Panc1 (cell line): ENCODE results near the gene TPRG1. TPM values are rescaled to one million over a fixed set of nuclear protein-coding genes. Genes with fewer than 3 reads are reported as not detected.

Experiments
- ATAC-seq: fragments of 200-7000 bp; cut with Tn5 transposase; 2 replicates; pipeline ENCODE4 v1.9.1; 2020; ENCODE audit warnings: mild to moderate bottlenecking, moderate library complexity
- BruUV-seq: library from RNA; stranded (reverse); fragments of 400-500 nt; replicated peaks from 2 replicates; lab custom pipeline; 2021; lab: Mats Ljungman, UMichigan
- CTCF ChIA-PET: fragments of 300-600 bp; sonication (Branson Sonifier 250); formaldehyde crosslinking; loops from one replicate; lab custom pipeline; 2022; ENCODE audit warnings: antibody characterized with exemption; lab: Charles Lee
- POLR2A ChIA-PET: fragments of 300-600 bp; sonication (Branson Sonifier 250); formaldehyde crosslinking; loops from one replicate; lab custom pipeline; 2022; ENCODE audit warnings: antibody characterized with exemption; lab: Charles Lee
- DNase-seq: peaks from one replicate; pipeline ENCODE4 v3.0.0-alpha.2; 2010; ENCODE audit warnings: low read depth, low spot score
- H3K27ac ChIP-seq: 2 replicates; pipeline ENCODE4 v1.5.1; 2011; ENCODE audit warnings: mild to moderate bottlenecking, low read length, inconsistent platforms
- H3K27me3 ChIP-seq: fragments of 200-500 bp; sonication (Bioruptor generic); 2 replicates; pipeline ENCODE4 v1.6.0; 2014; ENCODE audit warnings: low read length, inconsistent platforms; ENCODE audit not compliant: control insufficient read depth, insufficient read depth
- H3K36me3 ChIP-seq: fragments of 200-500 bp; sonication (Bioruptor generic); 2 replicates; pipeline ENCODE4 v1.5.1; 2014; ENCODE audit warnings: inconsistent platforms, mild to moderate bottlenecking, low read length, moderate library complexity; ENCODE audit not compliant: control insufficient read depth, insufficient read depth
- H3K4me1 ChIP-seq: 2 replicates; pipeline ENCODE4 v1.5.1; 2011; ENCODE audit warnings: inconsistent platforms, mild to moderate bottlenecking, low read length, moderate library complexity; ENCODE audit not compliant: control insufficient read depth, insufficient read depth
- H3K4me3 ChIP-seq, 2 experiments: 2 replicates each; pipeline ENCODE4 v1.5.1; 2011 to 2012; ENCODE audit warnings: low read depth in 2 of 2, low read length in 2 of 2, mild to moderate bottlenecking in 2 of 2, inconsistent platforms in 1 of 2, moderate library complexity in 1 of 2
- H3K9me3 ChIP-seq: fragments of 200-500 bp; sonication (Bioruptor generic); 2 replicates; pipeline ENCODE4 v1.5.1; 2014; ENCODE audit warnings: low read depth, mild to moderate bottlenecking, inconsistent platforms, low read length, moderate library complexity; ENCODE audit not compliant: control insufficient read depth, insufficient read depth
- POLR2AphosphoS5 ChIP-seq: IDR thresholded peaks from 2 replicates; pipeline ENCODE4 v1.6.1; 2012; ENCODE audit warnings: mild to moderate bottlenecking, low read depth, low read length, moderate library complexity
- SIN3A ChIP-seq: IDR thresholded peaks from 2 replicates; pipeline ENCODE4 v1.6.1; 2012; ENCODE audit warnings: low read depth, mild to moderate bottlenecking, low read length, moderate library complexity, borderline replicate concordance; ENCODE audit not compliant: insufficient read depth
- TCF7L2 ChIP-seq: IDR thresholded peaks from 2 replicates; pipeline ENCODE4 v1.6.1; 2011; ENCODE audit warnings: mild to moderate bottlenecking, low read depth, low read length, inconsistent platforms
- in situ Hi-C: cut with HindIII; loops from 2 replicates; pipeline ENCODE4 v1.10.0; 2016; ENCODE audit warnings: low sequenced_read_pairs, low pct_unique_long_range_greater_than_20kb
- intact Hi-C: fragments of 100-400 bp; cut with micrococcal nuclease; formaldehyde crosslinking; loops from one replicate; pipeline ENCODE4 v1.10.0; 2022; ENCODE audit not compliant: unreplicated experiment
- total RNA-seq: library from RNA; stranded (reverse); gene quantifications from one replicate; pipeline ENCODE4 v1.2.1, GENCODE V29; 2021; ENCODE audit not compliant: unreplicated experiment
- TF ChIP-seq, protein P1 (sequence below), 2 experiments: IDR thresholded peaks; 2 replicates each; pipeline ENCODE4 v1.6.1; 2011 to 2012; ENCODE audit warnings: low read depth in 2 of 2, control low read depth in 1 of 2, low read length in 1 of 2, mild to moderate bottlenecking in 1 of 2, moderate library complexity in 1 of 2; ENCODE audit not compliant: insufficient read depth in 1 of 2
- TF ChIP-seq, protein P2 (sequence below): fragments of 450-650 bp; IDR thresholded peaks from 2 replicates; pipeline ENCODE4 v1.5.1; 2017; ENCODE audit warnings: mild to moderate bottlenecking

Gene TPRG1
- total RNA-seq, 1 experiment from 2014 or later = not detected

DNA sequence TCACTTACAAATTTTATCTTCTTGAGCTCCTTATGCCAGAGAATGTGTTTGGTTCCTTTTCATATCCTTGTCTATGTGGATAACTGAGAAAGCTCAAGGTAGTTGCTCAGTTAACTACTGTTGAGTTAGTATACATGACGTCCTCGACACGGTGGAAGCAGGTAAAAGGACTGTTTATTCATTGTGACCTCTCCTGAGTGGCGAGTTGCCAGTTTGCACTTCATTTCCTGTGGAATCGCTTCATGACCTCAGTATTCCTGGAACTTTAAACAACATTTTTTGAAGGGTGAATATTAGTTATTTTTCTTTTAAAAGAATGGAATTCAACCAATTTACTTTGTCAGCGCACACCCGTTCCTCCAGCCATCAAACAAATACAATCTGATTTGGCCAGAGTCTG lies 1.2 kb upstream of the TPRG1 start:
- Histone ChIP-seq H3K27me3 (no peaks in the 10 kb centered on the region), H3K9me3 (no peaks in the 10 kb centered on the region), H3K4me1 (no peaks in the 10 kb centered on the region), H3K36me3 (no peaks in the 10 kb centered on the region), H3K4me3 (no peak overlapping the region), H3K27ac (no peak overlapping the region)
- in situ Hi-C loops (no loop called here), intact Hi-C loops (no loop called here)
- POLR2A ChIA-PET = no interaction called here
- ATAC-seq (no peak), DNase-seq (no peak)
- TF ChIP-seq POLR2AphosphoS5 (no peak), SIN3A (no peak), TCF7L2 (no peak)
- TF ChIP-seq, protein P1, sequence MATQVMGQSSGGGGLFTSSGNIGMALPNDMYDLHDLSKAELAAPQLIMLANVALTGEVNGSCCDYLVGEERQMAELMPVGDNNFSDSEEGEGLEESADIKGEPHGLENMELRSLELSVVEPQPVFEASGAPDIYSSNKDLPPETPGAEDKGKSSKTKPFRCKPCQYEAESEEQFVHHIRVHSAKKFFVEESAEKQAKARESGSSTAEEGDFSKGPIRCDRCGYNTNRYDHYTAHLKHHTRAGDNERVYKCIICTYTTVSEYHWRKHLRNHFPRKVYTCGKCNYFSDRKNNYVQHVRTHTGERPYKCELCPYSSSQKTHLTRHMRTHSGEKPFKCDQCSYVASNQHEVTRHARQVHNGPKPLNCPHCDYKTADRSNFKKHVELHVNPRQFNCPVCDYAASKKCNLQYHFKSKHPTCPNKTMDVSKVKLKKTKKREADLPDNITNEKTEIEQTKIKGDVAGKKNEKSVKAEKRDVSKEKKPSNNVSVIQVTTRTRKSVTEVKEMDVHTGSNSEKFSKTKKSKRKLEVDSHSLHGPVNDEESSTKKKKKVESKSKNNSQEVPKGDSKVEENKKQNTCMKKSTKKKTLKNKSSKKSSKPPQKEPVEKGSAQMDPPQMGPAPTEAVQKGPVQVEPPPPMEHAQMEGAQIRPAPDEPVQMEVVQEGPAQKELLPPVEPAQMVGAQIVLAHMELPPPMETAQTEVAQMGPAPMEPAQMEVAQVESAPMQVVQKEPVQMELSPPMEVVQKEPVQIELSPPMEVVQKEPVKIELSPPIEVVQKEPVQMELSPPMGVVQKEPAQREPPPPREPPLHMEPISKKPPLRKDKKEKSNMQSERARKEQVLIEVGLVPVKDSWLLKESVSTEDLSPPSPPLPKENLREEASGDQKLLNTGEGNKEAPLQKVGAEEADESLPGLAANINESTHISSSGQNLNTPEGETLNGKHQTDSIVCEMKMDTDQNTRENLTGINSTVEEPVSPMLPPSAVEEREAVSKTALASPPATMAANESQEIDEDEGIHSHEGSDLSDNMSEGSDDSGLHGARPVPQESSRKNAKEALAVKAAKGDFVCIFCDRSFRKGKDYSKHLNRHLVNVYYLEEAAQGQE (IDR thresholded peaks at IDR 0.05; ENCODE audit: insufficient read depth in 1 of 2, low read depth in 2 of 2, low read length in 1 of 2) = no peak
- TF ChIP-seq, protein P2, sequence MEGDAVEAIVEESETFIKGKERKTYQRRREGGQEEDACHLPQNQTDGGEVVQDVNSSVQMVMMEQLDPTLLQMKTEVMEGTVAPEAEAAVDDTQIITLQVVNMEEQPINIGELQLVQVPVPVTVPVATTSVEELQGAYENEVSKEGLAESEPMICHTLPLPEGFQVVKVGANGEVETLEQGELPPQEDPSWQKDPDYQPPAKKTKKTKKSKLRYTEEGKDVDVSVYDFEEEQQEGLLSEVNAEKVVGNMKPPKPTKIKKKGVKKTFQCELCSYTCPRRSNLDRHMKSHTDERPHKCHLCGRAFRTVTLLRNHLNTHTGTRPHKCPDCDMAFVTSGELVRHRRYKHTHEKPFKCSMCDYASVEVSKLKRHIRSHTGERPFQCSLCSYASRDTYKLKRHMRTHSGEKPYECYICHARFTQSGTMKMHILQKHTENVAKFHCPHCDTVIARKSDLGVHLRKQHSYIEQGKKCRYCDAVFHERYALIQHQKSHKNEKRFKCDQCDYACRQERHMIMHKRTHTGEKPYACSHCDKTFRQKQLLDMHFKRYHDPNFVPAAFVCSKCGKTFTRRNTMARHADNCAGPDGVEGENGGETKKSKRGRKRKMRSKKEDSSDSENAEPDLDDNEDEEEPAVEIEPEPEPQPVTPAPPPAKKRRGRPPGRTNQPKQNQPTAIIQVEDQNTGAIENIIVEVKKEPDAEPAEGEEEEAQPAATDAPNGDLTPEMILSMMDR = no peak
- CTCF ChIA-PET = no interaction called here
- no TSS peak for BruUV-seq

DNA sequence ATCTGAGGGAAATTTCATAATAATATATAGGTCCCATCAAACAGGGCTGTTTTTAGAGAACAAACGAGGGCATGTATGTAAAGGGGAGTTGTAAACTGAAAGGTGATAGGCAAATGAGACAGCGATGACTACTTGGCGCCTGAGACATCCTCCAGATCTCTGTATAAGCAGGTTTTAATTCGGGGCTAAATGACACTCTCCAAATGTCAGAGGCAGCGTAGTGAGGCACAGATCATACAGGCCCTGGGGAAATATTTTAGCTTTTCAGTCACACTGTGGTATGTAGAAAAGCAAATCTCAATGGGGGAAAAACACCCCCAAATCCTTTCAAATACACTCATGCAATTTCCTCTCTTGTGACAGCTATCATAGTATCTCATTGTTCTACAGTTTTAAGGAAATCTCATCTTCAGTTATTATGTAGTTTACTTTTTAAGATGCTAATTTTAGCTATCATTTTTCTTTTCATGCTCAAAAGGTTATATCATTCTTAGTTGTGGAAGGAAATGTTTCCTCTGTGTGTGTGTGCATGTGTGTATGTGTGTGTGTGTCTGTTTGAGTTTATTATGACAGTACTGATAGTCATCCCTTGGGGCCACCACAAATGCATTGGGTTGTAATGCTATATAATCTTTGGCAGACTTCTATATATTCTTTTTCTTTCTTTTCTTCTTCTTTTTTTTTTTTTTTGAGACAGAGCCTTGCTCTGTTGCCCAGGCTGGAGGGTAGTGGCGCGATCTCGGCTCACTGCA lies 1.1 kb downstream of the TPRG1 start:
- Histone ChIP-seq H3K27me3 (no peaks in the 10 kb centered on the region), H3K9me3 (no peaks in the 10 kb centered on the region), H3K4me3 (no peak overlapping the region), H3K4me1 (no peaks in the 10 kb centered on the region), H3K36me3 (no peaks in the 10 kb centered on the region), H3K27ac (no peak overlapping the region)
- no TSS peak for BruUV-seq
- CTCF ChIA-PET = no interaction called here
- ATAC-seq (no peak), DNase-seq (no peak)
- TF ChIP-seq SIN3A (no peak), POLR2AphosphoS5 (no peak), TCF7L2 (no peak)
- TF ChIP-seq, protein P1 (IDR thresholded peaks at IDR 0.05; ENCODE audit: insufficient read depth in 1 of 2, low read depth in 2 of 2, low read length in 1 of 2) = no peak
- TF ChIP-seq, protein P2 = no peak
- intact Hi-C loops (no loop called here), in situ Hi-C loops (no loop called here)
- POLR2A ChIA-PET = no interaction called here
